Common myeloid progenitor, CD34-positive (primary cell): ENCODE data around the gene JPT1.
"Not testable (repeated sequence)": the region's sequence is repeated elsewhere in the genome, so short reads cannot be mapped to it uniquely, and the experiment has no call there.

Experiments
- CTCF ChIA-PET: fragments of 350-600 bp; sonication (Branson Sonifier 250); formaldehyde crosslinking; loops from one replicate; lab custom pipeline; 2021; ENCODE audit warnings: antibody characterized with exemption; lab: Charles Lee
- POLR2A ChIA-PET: fragments of 350-600 bp; sonication (Branson Sonifier 250); formaldehyde crosslinking; loops from one replicate; lab custom pipeline; 2021; ENCODE audit warnings: antibody characterized with exemption; lab: Charles Lee
- DNase-seq, 3 donors: peaks; one replicate each; pipeline versions ENCODE4 v3.0.0 to v3.0.0-alpha.2; 2013
- H3K27ac ChIP-seq, 2 experiments: 1 replicate in 1 of 2; 2 replicates in 1 of 2; pipeline ENCODE4 v1.7.0; 2013; ENCODE audit warnings: inconsistent platforms in 2 of 2, low read length in 2 of 2, mild to moderate bottlenecking in 2 of 2, low read depth in 1 of 2, moderate library complexity in 1 of 2; ENCODE audit not compliant: severe bottlenecking in 2 of 2, insufficient read depth in 1 of 2, poor library complexity in 1 of 2
- H3K27me3 ChIP-seq, 5 experiments: replicated peaks in 2 of 5; 1 replicate in 3 of 5; 2 replicates in 2 of 5; pipeline versions ENCODE4 v1.6.1 to v1.7.0; 2013; ENCODE audit warnings: low read length in 4 of 5, mild to moderate bottlenecking in 2 of 5, moderate library complexity in 2 of 5, inconsistent platforms in 1 of 5; ENCODE audit not compliant: insufficient read depth in 5 of 5, control insufficient read depth in 4 of 5
- H3K36me3 ChIP-seq, 4 experiments: 1 replicate in 2 of 4; 2 replicates in 2 of 4; pipeline versions ENCODE4 v1.6.1 to v1.7.0; 2013; ENCODE audit warnings: low read length in 3 of 4, control low read depth in 1 of 4, mild to moderate bottlenecking in 1 of 4; ENCODE audit not compliant: control insufficient read depth in 4 of 4, insufficient read depth in 4 of 4
- H3K4me1 ChIP-seq, 4 experiments: 1 replicate in 3 of 4; 2 replicates in 1 of 4; pipeline versions ENCODE4 v1.6.1 to v1.7.1; 2013; ENCODE audit warnings: low read length in 3 of 4, mild to moderate bottlenecking in 3 of 4, control low read depth in 1 of 4, inconsistent platforms in 1 of 4, moderate library complexity in 1 of 4; ENCODE audit not compliant: control insufficient read depth in 4 of 4, insufficient read depth in 4 of 4; ENCODE audit errors: control extremely low read depth in 1 of 4
- H3K4me3 ChIP-seq, 7 experiments: 1 replicate in 4 of 7; 2 replicates in 3 of 7; pipeline versions ENCODE4 v1.5.1 to v1.7.0; 2013; ENCODE audit warnings: mild to moderate bottlenecking in 7 of 7, low read length in 6 of 7, moderate library complexity in 6 of 7, inconsistent platforms in 2 of 7, low read depth in 2 of 7, control low read depth in 1 of 7; ENCODE audit not compliant: insufficient read depth in 4 of 7, control insufficient read depth in 1 of 7; ENCODE audit errors: extremely low read depth in 1 of 7
- H3K9me3 ChIP-seq, 5 experiments: 1 replicate in 4 of 5; 2 replicates in 1 of 5; pipeline versions ENCODE4 v1.6.1 to v1.7.1; 2013; ENCODE audit warnings: low read length in 4 of 5, mild to moderate bottlenecking in 2 of 5, inconsistent platforms in 1 of 5, low read depth in 1 of 5, moderate library complexity in 1 of 5; ENCODE audit not compliant: control insufficient read depth in 4 of 5, insufficient read depth in 2 of 5; ENCODE audit errors: control extremely low read depth in 1 of 5
- WGBS: methylation state at CpG from one replicate; pipeline ENCODE4 v1.1.5; 2013; ENCODE audit not compliant: insufficient coverage; 5-methylcytosine and 5-hydroxymethylcytosine counted together

The JPT1 gene

DNA sequence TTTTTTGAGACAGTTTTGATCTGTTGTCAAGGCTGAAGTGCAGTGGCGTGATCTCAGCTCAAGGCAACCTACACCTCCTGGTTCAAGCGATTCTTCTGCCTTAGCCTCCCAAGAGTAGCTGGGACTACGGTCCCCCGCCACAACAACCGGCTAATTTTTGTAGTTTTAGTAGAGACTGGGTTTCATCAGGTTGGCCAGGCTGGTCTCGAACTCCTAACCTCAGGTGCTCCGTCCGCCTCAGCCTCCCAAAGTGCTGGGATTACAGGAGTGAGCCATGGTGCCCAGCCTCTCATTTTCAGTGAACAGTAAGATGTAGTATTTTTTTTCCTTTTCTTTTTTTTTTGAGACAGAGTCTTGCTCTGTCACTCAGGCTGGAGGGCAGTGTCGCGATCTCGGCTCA, 20.7 kb upstream of the JPT1 start:
- no peak for DNase-seq
- Histone ChIP-seq H3K36me3 (peaks cover 14 to 65% (median 42%) of the 10 kb centered on the region in 4 experiments), H3K9me3 (no peaks in the 10 kb centered on the region), H3K4me1 (peaks cover 0 to 3% (median under 1%) of the 10 kb centered on the region in 4 experiments), H3K27me3 (no peaks in the 10 kb centered on the region), H3K4me3 (no peak overlapping the region), H3K27ac (no peak overlapping the region)
- ChIA-PET POLR2A (interaction anchor here (1.1 kb wide), 1 partner anchor 9 kb away, joined by 3 read pairs; no protein-coding TSS in a partner anchor), CTCF (interaction anchor here (1.3 to 13.2 kb wide), 3 partner anchors 22 to 60 kb away, joined by 6 to 156 read pairs (median 7); no protein-coding TSS in a partner anchor)
- 95% methylated on average over 7 of the region's 11 CpGs for WGBS

DNA sequence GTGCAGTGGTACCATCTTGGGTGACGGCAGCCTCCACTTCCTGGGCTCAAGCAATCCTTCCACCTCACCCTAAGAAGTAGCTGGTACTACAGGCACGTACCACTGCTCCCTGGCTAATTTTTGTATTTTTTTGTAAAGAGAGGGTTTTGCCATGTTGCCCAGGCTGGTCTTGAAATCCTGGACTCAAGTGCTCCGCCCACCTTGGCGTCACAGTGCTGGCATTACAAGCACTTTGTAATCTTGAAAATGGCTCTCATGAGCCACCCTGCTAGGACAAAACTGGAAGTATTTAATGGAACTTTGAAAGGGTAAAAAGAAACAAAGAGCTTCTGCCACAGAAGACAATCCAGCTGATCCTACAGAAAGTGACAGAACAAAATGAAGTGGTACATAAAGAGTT, 19.2 kb upstream of the JPT1 start:
- no peak for DNase-seq
- H3K27me3 ChIP-seq = no peaks in the 10 kb centered on the region
- ChIA-PET CTCF (interaction anchor here (0.7 to 13.2 kb wide), 9 partner anchors 11 to 212 kb away, joined by 3 to 156 read pairs (median 5); partner anchors contain the start of genes ARMC7, JPT1 and NT5C), POLR2A (interaction anchor here (0.7 kb wide), 1 partner anchor 27 kb away, joined by 4 read pairs; no protein-coding TSS in a partner anchor)
- 100% methylated on average over 3 of the region's 4 CpGs for WGBS
- peak overlapping the region in 1 of 2 experiments; percentile 37 for H3K27ac ChIP-seq
- H3K9me3 ChIP-seq = no peaks in the 10 kb centered on the region
- no peak overlapping the region for H3K4me3 ChIP-seq
- H3K36me3 ChIP-seq = peaks cover 14 to 56% (median 39%) of the 10 kb centered on the region in 4 experiments
- peaks cover 0 to 2% (median 0%) of the 10 kb centered on the region in 4 experiments for H3K4me1 ChIP-seq

DNA sequence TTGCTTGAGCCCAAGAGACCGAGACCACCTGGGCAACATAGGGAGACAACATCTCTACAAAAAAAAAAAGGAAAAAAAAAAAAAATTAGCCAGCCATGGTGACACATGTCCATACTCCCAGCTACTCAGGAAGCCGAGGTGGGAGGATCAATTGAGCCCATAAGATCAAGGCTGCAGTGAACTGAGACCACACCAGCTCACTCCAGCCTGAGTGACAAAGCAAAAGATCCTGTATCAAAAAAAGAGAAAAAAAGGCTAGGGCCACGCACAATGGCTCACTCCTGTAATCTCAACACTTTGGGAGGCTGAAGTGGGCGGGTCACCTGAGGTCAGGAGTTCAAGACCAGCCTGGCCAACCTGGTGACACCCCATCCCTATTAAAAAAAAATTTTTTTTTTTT, 14.7 kb upstream of the JPT1 start:
- H3K27me3 ChIP-seq = no peaks in the 10 kb centered on the region
- H3K36me3 ChIP-seq = peaks cover 10 to 48% (median 31%) of the 10 kb centered on the region in 4 experiments
- no peak for DNase-seq
- H3K4me3 ChIP-seq = no peak overlapping the region
- CTCF ChIA-PET = interaction anchor here (0.6 to 13.2 kb wide), 5 partner anchors 18 to 311 kb away, joined by 3 to 156 read pairs (median 3); no protein-coding TSS in a partner anchor
- H3K4me1 ChIP-seq = peaks cover 0 to 2% (median 0%) of the 10 kb centered on the region in 4 experiments
- no CpG with 5 or more reads among the region's 4 CpGs for WGBS
- POLR2A ChIA-PET = interaction anchor here (0.6 to 0.7 kb wide), 3 partner anchors 14 to 93 kb away, joined by 3 to 7 read pairs (median 3); no protein-coding TSS in a partner anchor
- H3K9me3 ChIP-seq = no peaks in the 10 kb centered on the region
- H3K27ac ChIP-seq = no peak overlapping the region

DNA sequence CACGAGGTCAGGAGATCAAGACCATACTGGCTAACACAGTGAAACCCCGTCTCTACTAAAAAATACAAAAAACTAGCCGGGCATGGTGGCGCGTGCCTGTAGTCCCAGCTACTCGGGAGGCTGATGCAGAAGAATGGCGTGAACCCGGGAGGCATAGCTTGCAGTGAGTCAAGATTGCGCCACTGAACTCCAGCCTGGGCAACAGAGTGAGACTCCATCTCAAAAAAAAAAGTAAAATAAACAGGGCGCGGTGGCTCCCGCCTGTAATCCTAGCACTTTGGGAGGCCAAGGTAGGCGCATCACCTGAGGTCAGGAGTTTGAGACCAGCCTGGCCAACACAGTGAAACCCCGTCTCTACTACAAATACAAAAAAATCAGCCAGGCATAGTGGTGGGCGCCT, 10.3 kb upstream of the JPT1 start:
- not testable (repeated sequence) for H3K27ac ChIP-seq, H3K4me1 ChIP-seq, H3K9me3 ChIP-seq, H3K4me3 ChIP-seq, DNase-seq, H3K27me3 ChIP-seq
- ChIA-PET CTCF (interaction anchor here (0.9 kb wide), 2 partner anchors 13 to 33 kb away, joined by 3 read pairs; partner anchors contain the start of gene NT5C), POLR2A (interaction anchor here (0.6 kb wide), 1 partner anchor 51 kb away, joined by 3 read pairs; no protein-coding TSS in a partner anchor)
- WGBS = 98% methylated on average over 12 of the region's 15 CpGs
- peaks cover 3 to 42% (median 20%) of the 10 kb centered on the region in 4 experiments for H3K36me3 ChIP-seq

DNA sequence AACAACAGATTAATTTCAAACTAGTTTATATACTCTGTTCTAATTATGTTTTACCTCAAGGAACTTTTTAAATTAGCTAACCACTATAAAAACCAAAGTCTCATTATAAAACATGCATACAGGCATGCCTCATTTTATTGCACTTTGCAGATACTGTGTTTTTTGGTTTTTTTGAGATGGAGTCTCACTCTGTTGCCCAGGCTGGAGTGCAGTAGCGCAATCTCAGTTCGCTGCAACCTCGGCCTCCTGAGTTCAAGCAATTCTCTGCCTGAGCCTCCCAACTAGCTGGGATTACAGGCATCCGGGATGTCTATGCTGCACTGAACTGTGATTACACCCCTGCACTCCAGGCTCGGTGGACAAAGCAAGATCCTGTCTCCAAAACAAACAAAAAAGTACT, 8.8 kb upstream of the JPT1 start:
- 100% methylated on average over 5 of the region's 5 CpGs for WGBS
- Histone ChIP-seq H3K4me1 (no peaks in the 10 kb centered on the region), H3K27ac (no peak overlapping the region), H3K9me3 (no peaks in the 10 kb centered on the region), H3K27me3 (no peaks in the 10 kb centered on the region), H3K4me3 (no peak overlapping the region), H3K36me3 (peaks cover 0 to 34% (median 18%) of the 10 kb centered on the region in 4 experiments)
- ChIA-PET POLR2A (interaction anchor here (0.9 kb wide), 1 partner anchor 8 kb away, joined by 5 read pairs; the partner anchor contains the start of gene JPT1), CTCF (interaction anchor here (0.6 to 1.0 kb wide), 3 partner anchors 15 to 51 kb away, joined by 3 read pairs; no protein-coding TSS in a partner anchor)
- no peak for DNase-seq

DNA sequence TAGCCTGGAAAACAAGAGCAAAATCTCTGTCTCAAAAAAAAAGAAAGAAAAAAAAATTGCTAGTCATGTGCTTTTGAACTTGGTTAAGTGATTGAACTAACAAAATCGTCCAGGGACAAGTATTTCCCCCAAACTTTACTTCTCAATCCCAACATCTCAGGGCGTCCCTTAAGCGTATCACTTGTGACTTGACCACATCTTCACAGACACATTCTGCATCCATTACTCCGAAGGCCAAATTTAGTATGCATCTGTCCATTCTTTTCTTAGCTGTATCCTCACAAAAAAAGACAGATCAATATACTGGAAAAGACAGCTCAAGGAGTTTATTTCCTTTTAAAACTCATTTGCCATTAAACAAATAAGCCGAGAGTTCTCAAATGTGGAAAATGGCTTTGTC, 5.9 kb upstream of the JPT1 start:
- Histone ChIP-seq H3K4me1 (peaks cover 0 to 2% (median 0%) of the 10 kb centered on the region in 4 experiments), H3K4me3 (no peak overlapping the region), H3K36me3 (peaks cover 0 to 13% (median 6%) of the 10 kb centered on the region in 4 experiments), H3K27ac (no peak overlapping the region), H3K27me3 (no peaks in the 10 kb centered on the region), H3K9me3 (no peaks in the 10 kb centered on the region)
- CTCF ChIA-PET = interaction anchor here (0.9 to 1.4 kb wide), 2 partner anchors 12 to 36 kb away, joined by 4 to 7 read pairs; no protein-coding TSS in a partner anchor
- DNase-seq = no peak
- WGBS = 89% methylated on average over 3 of the region's 5 CpGs
- POLR2A ChIA-PET = no interaction called here
